ENCODE results near the gene WDFY4.

WDFY4 gene

DNA sequence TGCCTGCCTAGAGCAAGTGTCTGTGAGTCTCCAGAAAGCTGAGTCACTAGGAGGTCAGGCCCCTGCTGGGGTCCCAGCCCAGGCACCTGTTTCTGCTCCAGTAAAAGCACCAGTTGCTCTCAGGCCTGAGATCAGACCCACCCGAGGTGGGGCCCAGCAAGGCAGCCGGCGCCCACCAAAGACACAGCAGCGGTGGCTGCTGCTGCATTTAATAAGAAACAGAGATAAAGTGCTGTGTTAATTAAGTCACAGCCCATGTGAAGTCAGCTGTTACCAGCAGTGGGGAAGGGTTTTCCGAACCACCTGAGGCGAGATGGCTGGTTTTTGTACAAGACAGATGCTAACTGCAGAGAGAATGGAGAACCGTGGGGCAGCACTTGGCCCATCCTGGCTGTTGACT, 267.0 kb downstream of the WDFY4 start:
- no peaks in the 10 kb centered on the region for H3K36me3 ChIP-seq
- H3K9me3 ChIP-seq = no peaks in the 10 kb centered on the region
- no peak overlapping the region for H3K4me3 ChIP-seq
- DNase-seq = no peak
- H3K27me3 ChIP-seq = no peaks in the 10 kb centered on the region
- intact Hi-C loops (cut with DNase I; ENCODE audit: low total_unique reads) = no loop called here
- no peak overlapping the region for H3K27ac ChIP-seq
- TF ChIP-seq, protein P1, sequence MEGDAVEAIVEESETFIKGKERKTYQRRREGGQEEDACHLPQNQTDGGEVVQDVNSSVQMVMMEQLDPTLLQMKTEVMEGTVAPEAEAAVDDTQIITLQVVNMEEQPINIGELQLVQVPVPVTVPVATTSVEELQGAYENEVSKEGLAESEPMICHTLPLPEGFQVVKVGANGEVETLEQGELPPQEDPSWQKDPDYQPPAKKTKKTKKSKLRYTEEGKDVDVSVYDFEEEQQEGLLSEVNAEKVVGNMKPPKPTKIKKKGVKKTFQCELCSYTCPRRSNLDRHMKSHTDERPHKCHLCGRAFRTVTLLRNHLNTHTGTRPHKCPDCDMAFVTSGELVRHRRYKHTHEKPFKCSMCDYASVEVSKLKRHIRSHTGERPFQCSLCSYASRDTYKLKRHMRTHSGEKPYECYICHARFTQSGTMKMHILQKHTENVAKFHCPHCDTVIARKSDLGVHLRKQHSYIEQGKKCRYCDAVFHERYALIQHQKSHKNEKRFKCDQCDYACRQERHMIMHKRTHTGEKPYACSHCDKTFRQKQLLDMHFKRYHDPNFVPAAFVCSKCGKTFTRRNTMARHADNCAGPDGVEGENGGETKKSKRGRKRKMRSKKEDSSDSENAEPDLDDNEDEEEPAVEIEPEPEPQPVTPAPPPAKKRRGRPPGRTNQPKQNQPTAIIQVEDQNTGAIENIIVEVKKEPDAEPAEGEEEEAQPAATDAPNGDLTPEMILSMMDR (IDR thresholded peaks at IDR 0.05) = no peak
- no peaks in the 10 kb centered on the region for H3K4me1 ChIP-seq

GRCh38 chr10:48957361-48958151, 272.9 kb downstream of the WDFY4 start:
- TF ChIP-seq, protein P1 (IDR thresholded peaks at IDR 0.05) = no peak

GRCh38 chr10:48958598-48959190, 274.0 kb downstream of the WDFY4 start:
- no peak overlapping the region for H3K4me3 ChIP-seq
- no peaks in the 10 kb centered on the region for H3K9me3 ChIP-seq
- no peak for DNase-seq
- no peaks in the 10 kb centered on the region for H3K27me3 ChIP-seq
- intact Hi-C loops (cut with DNase I; ENCODE audit: low total_unique reads) = no loop called here
- H3K36me3 ChIP-seq = no peaks in the 10 kb centered on the region
- TF ChIP-seq, protein P1 (IDR thresholded peaks at IDR 0.05) = no peak
- H3K4me1 ChIP-seq = no peaks in the 10 kb centered on the region
- no peak overlapping the region for H3K27ac ChIP-seq

More at GRCh38 chr10:48957361-48958151, 272.9 kb downstream of the WDFY4 start:
- intact Hi-C loops (cut with DNase I; ENCODE audit: low total_unique reads) = no loop called here
- Histone ChIP-seq H3K4me1 (no peaks in the 10 kb centered on the region), H3K36me3 (no peaks in the 10 kb centered on the region), H3K27ac (no peak overlapping the region), H3K4me3 (no peak overlapping the region), H3K27me3 (no peaks in the 10 kb centered on the region), H3K9me3 (no peaks in the 10 kb centered on the region)
- DNase-seq = no peak

DNA sequence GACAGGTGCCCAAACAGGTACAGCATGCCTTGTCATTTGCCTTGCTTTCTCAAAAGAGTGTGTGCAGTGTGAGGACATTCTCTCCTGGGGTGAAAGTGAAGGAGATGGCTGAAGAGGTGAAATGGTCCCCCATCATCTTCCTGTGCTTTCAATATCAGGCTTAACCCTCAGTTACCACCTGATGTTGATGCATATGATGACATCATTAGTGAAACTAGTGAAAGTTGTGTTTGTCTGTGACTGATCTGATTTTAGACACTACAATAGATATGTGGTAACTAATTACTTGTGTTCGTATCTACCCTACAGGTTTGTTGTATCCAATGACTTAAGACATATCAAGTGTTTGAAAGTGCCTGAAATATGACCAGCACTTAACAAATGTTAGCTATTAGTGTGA, 279.4 kb downstream of the WDFY4 start:
- no peaks in the 10 kb centered on the region for H3K27me3 ChIP-seq
- H3K9me3 ChIP-seq = no peaks in the 10 kb centered on the region
- no peak overlapping the region for H3K27ac ChIP-seq
- no peak overlapping the region for H3K4me3 ChIP-seq
- intact Hi-C loops (cut with DNase I; ENCODE audit: low total_unique reads) = no loop called here
- H3K4me1 ChIP-seq = no peaks in the 10 kb centered on the region
- H3K36me3 ChIP-seq = no peaks in the 10 kb centered on the region
- DNase-seq = no peak
- TF ChIP-seq, protein P1 (IDR thresholded peaks at IDR 0.05) = no peak

DNA sequence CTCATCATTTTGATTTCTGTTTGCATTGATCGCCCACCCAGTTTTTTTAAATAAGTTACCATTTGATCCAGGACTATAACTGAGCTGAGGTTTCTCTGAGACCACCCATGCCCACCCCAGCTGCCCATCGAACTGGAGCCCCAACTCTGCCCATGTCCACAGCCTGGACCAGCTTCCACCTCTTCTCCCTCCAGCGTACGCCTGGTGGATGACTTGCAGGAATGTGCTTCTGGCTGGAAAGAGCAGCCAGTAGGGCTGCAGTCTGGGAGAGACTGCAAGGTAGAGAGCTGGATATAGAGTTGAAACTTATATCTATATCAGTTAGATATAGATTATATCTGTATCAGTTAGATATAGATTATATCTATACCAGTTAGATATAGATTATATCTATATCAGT, 280.8 kb downstream of the WDFY4 start:
- DNase-seq = no peak
- H3K4me1 ChIP-seq = no peaks in the 10 kb centered on the region
- TF ChIP-seq, protein P1 (IDR thresholded peaks at IDR 0.05) = no peak
- H3K27ac ChIP-seq = no peak overlapping the region
- H3K27me3 ChIP-seq = no peaks in the 10 kb centered on the region
- H3K4me3 ChIP-seq = no peak overlapping the region
- H3K36me3 ChIP-seq = no peaks in the 10 kb centered on the region
- no peaks in the 10 kb centered on the region for H3K9me3 ChIP-seq
- intact Hi-C loops (cut with DNase I; ENCODE audit: low total_unique reads) = no loop called here
